UCSD-AML1 (cell line): ENCODE data around the gene MYMK.

ENCODE experiments used
- DNase-seq: peaks from one replicate; lab custom pipeline; 2025; ENCODE audit not compliant: unreplicated experiment; lab: John Stamatoyannopoulos, UW

MYMK gene

DNA sequence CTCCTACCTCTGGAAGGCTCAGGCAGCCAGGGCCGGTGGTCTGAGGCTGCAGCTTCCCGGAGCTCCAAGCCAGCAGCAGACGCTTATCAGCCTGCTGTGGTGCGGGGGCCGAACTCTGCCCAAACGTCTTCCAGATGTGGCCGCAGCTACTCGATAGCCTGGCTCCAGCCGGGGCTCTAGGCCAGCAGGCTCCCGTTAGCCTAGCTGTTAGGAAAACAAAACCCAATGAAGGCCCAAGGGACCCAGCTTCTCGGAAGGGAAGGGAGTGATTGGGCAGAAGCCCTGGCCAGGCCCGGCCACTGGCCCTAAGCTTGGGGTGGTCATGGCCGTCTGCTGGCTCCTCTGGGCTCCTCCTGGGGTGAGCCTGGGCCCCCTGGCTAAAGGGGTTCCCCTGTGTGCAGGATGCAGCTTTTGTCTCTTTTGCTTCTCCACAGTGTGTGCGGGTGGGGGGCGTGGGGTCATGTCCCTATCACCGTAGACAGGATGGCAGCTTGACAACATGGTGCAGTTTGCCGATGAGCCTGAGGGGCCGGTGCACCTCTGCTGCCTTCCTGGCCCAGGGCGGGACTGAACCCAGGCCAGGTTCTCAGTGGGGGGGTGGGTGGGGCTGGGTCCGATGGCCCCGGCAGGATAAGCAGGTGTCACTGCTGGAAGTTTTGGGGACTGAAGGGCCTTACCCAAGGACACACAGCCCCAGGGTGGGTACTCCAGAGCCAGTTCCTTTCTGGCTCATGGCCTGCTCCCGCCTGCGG, 18.7 kb downstream of the MYMK start:
- DNase-seq = no peak

DNA sequence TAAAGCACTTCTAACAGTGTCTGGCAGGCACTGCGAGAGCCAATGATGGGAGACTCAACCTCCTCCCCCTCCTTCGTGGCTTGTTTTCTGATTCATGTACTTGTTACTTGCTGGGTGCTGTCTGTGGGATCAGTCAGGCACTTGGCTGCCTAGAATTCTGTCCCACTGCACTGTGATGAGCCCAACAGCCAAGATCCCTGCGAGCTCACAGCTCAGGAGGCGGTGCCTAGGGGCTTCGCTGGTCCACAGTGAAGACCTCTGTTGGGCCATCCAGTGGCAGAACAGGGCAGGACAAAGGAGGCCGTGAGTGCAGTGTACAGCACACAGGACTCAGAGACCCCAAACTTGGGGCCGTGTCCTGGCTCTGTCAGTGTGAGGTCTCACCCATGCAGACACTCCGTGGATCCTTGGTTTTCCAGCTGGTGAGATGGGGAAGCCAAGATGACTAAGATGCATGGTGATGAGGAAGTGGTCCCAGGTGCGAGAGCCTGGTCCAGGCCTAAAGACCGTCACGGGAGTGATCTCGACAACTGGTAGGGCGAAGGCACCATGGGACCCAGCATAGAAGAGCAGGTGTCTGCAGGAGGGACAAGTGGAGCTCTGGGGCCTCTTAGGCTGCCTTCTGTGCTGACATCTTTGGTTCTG, 19.5 kb downstream of the MYMK start:
- no peak for DNase-seq

DNA sequence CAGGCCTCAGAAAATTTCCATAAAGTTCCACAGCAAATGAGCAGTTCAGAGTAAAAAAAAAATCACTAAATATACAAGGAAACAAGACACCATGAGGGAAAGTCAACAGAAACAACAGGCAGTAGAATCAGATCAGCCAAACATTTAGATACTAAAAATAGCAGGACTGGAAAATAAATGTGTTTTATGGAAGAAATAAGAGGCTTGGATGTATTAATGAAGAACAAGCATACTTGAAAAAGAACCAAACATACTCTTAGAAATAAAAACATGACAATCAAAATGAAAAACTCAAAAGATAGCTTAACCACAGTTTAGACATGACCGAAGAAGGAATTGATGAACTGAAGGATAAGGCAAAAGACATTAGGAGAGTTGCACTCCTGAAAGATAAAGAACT, 22.6 kb downstream of the MYMK start:
- DNase-seq = no peak

DNA sequence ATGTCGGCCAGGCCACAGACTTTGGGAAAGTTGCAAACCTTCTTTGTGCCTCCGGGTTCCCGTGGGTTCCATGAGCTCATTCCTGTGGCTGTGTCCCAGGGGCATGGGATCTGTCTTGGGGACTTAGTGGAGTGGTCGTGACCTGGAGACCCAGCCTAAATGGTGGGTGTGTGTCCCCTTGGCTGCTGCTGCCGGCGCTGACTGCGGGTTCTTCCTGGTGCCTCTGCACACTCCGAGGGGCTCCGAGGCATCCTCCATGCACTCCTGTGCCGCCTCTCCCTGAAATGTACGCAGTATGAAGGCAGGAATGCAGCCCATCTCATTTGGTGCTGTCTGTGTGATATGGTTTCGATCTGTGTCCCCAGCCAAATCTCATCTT, 24.9 kb downstream of the MYMK start:
- DNase-seq = no peak

GRCh38 chr9:133499132-133499891, 25.4 kb downstream of the MYMK start:
- DNase-seq = no peak

- no peak for DNase-seq
Observed at GRCh38 chr9:133496861-133497842, 27.6 kb downstream of the MYMK start.

GRCh38 chr9:133495327-133496293, 29.1 kb downstream of the MYMK start:
- DNase-seq = no peak

GRCh38 chr9:133494636-133495326, 30.0 kb downstream of the MYMK start:
- no peak for DNase-seq

DNA sequence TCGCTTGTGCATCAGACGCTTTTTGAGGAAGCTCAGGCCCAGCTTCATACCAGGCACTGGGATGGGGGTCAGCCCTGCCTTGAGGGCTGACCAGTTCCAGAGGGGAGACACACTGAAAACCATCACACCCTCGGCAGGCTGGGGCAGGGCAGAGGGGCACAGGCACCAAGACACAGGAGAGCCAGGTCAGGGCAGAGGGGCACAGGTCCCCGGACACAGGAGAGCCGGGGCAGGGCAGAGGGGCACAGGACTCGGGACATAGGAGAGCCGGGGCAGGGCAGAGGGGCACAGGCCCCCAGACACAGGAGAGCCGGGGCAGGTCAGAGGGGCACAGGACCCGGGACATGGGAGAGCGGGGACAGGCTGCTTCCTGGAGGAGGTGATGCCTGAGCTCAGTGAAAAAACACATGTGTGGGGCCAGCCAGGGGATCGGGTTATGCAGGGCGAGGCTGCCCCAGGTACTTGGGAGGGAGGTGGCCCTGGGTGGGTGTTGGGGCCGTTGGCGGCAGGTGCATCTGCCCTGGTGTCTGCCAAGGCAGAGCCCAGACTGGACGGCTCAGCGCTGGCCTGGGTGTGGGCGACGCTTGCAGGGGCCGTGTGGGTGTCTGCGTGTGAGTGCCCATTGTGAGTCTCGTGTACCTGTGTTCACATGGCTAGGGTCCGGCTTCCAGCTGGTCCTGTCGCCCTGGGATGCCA, 30.8 kb downstream of the MYMK start:
- no peak for DNase-seq

DNA sequence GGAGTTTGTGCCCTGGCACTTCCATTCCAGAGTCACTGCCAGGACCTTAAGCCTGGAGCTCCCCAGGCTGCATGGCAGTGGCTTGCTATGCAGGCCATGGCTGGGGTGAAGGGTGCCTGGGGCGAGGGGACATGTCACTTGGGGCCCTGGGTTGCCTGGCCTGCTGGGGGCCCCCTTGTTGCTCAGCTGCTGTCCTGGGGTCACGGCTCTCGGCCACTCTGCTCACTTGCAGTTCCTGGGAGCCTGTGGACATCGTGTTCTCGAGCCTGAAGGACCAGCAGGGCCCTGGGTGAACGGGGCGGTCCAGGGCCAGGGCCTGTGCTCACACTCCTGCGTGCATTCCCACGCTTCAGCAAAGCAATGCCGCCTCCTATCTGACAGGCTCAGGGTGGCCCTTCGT, 31.3 kb downstream of the MYMK start:
- no peak for DNase-seq

- DNase-seq = no peak
Observed at GRCh38 chr9:133492061-133493021, 32.4 kb downstream of the MYMK start.

GRCh38 chr9:133491656-133491925, 33.2 kb downstream of the MYMK start:
- no peak for DNase-seq

- no peak for DNase-seq
Observed at GRCh38 chr9:133490865-133491655, 33.7 kb downstream of the MYMK start.

DNA sequence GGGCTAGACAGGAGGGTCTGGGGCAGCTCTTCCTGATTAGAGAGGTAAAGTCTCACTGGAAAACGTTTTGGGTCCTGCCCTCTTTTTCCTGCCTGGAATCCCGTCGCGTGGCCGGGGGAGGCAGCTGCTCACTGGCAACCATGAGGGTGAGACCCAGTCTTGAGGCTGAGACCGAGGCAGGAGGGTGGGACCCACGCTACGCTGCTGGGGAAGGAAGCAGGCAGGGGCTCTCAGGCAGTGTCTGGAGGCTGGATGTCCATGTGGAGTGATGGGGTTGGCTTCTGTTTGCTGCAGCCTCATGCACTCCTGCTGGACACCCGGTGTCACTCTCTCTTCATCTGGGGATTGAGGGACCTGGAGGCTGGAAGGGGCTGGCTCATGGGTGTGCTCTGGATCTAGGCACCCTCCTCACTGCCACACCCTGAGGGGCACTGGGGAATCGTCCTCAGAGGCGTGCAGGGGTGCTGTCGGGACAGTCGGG, 34.5 kb downstream of the MYMK start:
- no peak for DNase-seq

DNA sequence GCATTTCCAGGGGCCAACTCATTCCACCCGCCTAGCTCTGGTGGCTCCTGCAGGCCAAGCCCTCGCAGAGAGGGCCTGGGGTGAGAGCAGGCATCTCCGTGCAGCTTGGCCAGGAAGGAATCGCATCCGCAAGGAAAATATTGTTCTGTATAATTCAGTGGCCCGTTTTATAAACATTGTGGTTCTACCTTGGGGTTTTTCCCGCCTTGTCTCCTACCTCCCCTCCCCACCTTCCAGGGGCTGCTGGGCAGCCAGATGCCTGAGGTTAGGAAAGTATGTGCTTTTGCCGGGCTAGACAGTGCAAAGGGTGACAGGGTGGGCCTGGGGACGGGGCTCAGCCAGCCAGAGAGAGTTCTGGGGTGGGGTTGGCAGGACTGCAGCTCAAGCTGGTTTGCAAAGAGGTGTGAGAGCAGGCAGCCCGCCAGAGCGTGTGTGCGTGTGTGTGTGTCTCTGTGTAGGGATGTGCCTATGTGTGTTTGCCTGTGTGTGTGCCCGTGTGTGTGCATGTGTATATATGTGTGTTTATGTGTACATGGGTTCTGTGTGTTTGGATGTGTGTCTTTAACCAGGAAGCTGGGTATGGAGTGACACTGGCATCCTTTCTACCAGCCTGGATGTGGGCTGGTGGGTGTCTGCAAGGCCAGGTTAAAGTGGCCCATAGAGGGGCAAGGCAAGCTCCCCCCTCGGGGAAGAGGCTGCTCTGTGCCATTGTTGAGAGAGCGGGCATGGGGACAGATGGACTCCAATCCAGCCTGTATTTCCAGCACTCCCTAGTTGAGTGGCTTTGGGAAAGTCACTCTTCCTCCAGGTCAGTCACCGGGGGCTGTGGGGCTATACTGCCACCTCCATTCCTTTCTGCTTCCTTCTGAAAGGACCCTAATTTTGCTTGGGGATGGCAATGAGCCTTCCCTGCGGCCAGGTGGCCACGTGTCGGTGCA, 35.2 kb downstream of the MYMK start:
- no peak for DNase-seq
